8988T (cell line): ENCODE data around the gene MTHFD1.

Experiments
- DNase-seq: peaks from one replicate; pipeline ENCODE4 v3.0.0; 2011

MTHFD1 gene

DNA sequence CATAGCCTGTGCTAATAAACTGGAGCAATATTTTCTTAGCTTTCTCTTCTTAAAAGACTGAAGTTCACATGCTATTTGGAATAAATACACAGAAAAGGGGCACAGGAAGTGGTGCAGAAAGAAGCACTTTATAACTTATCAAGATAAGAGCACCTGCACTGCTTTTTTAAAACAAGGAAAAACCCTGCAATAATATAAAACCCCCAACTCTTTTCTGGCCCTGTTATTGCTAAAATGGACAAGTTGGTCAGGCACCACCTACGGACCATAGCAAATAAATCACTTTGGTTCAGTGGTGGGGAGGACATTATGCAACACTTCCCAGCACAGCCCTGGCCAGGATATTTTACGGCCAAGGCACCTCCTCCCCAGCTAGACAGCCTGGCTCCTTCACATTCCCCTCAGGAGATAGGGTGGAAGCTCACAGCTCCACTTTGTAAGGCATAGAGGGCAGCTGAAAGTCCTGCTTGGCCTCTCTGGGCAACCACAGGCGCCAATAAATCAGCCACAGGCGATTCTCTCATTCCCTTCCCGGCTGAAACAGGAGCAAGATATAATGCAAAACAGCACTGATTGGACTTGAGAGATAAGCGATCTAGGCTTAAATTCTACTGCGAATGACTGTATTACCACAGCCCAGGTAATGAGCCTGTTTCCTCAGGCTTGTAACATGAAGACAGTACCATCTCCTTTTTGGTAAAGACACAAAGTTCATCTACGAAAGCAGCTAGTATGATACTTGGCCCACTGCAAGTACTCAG, 113.4 kb downstream of the MTHFD1 start:
- no peak for DNase-seq

DNA sequence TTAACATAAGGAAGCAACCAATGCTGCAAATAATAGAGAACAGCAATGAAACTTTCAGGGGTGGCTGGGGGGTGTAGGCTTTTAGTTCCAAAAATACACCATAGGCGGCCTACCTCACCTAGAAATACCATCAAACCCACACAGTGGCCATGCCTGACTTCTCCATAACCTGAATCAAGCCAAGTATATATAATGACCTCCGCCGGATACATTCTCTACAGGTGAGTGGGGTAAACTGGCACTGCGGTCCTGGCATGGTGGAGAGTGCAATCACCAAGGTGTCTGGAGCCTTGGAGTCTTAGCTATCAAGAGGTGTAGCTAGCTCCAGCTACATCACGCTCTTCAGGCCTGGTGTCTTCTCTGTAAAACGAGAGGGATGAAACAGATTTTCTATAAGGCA, 114.3 kb downstream of the MTHFD1 start:
- DNase-seq = no peak

DNA sequence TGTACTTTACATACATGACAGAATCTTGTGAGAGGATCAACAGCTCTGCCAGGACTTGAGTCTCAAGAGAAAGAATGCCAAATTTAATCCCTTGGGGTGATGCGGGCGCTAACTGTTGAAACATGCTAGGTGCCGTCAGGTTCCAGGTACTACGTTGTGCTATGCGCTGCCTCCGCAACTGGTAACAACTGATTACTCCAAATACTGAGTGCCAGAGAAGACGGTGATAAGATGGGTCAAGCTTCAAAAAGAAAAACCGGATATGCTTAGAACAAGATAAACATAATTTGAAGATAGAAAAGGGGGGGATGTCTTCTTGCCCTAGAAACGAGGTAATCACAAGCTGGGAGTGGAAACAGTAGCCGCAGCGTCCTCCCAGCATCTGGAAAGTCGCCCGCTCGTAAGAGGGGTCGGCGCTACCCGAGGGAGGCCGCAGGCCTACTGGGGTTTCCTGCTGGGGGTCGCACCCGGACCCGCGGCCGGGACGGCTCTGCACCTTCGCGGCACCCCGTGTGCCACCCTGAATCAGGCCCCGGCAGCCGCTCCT, 114.8 kb downstream of the MTHFD1 start:
- DNase-seq = no peak

DNA sequence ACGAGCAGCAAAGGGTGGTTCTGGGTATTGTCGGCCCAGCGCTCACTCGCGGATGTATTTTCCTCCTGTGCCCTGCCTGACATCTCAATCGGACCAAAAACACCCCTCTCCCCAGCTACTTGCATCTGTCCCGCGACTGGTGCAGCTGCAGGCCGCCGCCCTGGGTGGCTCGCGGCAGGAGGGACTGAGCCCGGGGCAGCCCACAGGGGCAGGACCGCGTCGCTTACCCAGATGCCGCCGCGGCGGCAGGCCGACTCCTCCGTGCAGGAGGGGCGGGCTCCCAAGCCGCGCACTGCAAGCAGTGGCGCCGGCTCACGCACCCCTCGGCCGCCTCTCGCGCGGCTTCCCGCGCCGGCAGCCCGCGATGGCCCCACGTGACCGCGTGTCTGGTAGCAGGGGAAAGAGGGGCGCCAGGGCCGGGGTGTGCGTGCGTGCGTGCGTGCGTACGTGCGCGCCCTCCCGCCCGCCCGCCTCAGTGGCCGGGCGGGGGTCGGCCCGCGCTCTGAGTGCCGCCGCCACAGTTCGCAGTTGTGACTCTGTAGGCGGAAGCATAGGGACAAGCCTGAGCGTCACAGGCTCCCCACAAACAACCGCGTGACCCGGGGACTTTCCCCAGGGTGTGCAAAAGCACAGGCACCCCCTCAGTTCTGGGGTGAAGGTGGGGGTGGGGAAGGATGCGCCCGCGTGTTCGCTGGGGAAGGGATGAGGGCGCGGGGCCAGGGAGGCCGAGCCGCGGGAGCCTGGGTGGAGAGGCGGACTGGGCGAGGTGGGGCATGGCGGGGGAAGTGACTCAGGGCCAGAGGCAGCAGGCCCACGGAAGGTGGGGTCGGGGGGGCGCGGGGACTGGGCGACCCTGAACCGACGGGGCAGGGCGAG, 115.5 kb downstream of the MTHFD1 start, which contains the start of gene ZBTB25:
Gene ZBTB25, minus strand, starts transcription at position 405 of the 876 bp plus-strand sequence. CDS start 13,305 bp downstream, outside the sequence.
- DNase-seq = peak; percentile 71

GRCh38 chr14:64504310-64504896, 116.2 kb downstream of the MTHFD1 start, which contains the start of gene ZBTB1:
TSS of gene ZBTB1 (plus strand) at chr14:64504770. CDS start at chr14:64521505, 16,735 bp downstream.
- DNase-seq = peak; percentile 70

- DNase-seq = peak; percentile 54
Observed at GRCh38 chr14:64504897-64505794, 117.0 kb downstream of the MTHFD1 start.

- DNase-seq = no peak
Observed at GRCh38 chr14:64506721-64507120, 118.6 kb downstream of the MTHFD1 start.

DNA sequence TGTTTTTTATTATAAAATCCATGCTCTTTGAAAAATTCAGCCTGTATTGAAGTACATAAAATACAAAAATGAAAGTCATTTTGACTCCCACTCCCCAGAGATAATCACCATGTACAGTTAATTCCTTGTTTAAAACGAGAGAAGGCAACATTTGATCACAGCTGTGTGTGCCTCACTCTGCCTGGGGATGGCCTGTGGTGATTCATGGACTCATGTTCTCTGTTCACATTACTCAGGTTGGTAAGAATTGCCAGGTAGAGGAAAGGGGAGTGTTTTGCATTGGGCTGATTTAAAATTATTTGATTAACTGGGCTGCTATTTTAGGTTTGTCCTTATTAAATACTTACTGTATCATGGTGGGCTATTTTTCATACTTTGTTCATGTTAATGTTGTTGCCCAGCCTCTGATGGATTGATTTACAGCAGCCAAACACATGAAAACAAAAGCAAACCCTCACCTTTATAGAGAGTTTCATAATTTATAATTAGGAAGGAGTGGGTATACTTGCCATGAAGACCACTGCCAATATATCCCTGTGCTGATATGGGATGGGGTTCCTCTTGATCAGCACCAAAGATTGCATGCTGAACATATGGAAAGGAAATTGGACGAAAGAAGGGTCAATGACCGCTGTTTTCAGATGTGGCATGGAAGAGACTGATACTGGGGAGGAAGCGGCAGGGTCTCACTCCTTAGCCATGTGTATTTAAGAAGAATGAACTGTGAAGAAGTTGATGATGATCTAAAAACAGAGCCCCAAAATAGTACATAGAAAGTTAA, 119.4 kb downstream of the MTHFD1 start:
- no peak for DNase-seq

DNA sequence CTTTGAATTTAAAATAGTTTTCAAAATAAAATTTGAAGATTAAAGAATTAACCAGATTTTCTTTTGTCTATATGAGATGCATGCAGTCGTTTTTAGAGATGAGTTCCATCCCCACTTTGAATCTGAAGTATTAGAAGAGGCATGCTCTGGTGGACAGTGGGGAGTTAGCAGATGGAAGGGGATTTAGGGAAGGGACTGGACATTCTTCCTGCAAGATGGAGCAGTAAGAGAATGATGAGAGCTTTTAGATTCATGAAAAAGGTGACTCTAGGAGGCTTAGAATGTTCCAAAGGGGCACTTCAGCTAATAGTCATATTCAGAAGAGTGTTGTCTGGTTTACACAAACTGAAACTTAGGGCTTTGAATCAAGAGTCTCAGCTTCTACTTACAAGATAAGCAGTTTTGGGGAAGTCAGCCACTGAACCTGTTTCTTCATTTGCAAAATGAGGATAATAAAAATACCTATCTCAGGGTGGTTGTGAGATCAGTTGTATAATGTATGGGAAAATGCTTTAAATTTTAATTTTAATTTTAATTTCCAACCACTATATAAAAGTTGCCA, 120.1 kb downstream of the MTHFD1 start:
- no peak for DNase-seq

- no peak for DNase-seq
Observed at GRCh38 chr14:64509036-64509435, 120.9 kb downstream of the MTHFD1 start.
